Ascending aorta (tissue), 2 donors: ENCODE measurements around the gene NTN5. TPM values are rescaled to one million over a fixed set of nuclear protein-coding genes. Genes with fewer than 3 reads are reported as not detected.
"Not testable (repeated sequence)": the region's sequence is repeated elsewhere in the genome, so short reads cannot be mapped to it uniquely, and the experiment has no call there.

Experiments
- DNase-seq, 2 donors: peaks; one replicate each; pipeline ENCODE4 v3.0.0-alpha.2; 2019; ENCODE audit warnings: low spot score in 2 of 2
- H3K27ac ChIP-seq, 2 donors: fragments of 200-600 bp; sonication (generic); one replicate each; pipeline ENCODE4 v1.5.1; 2016 to 2017; ENCODE audit warnings: mild to moderate bottlenecking in 1 of 2
- H3K27me3 ChIP-seq: fragments of 200-600 bp; sonication (generic); one replicate; pipeline ENCODE4 v1.5.1; 2017
- H3K36me3 ChIP-seq, 2 donors: fragments of 200-600 bp; sonication (generic); one replicate each; pipeline ENCODE4 v1.5.1; 2016
- H3K4me1 ChIP-seq, 2 donors: fragments of 200-600 bp; sonication (generic); one replicate each; pipeline ENCODE4 v1.5.1; 2016 to 2017; ENCODE audit warnings: mild to moderate bottlenecking in 1 of 2
- H3K4me3 ChIP-seq, 2 donors: fragments of 200-600 bp; sonication (generic); one replicate each; pipeline ENCODE4 v1.5.1; 2016 to 2017; ENCODE audit warnings: mild to moderate bottlenecking in 1 of 2
- H3K9me3 ChIP-seq, 2 donors: fragments of 200-600 bp; sonication (generic); one replicate each; pipeline ENCODE4 v1.5.1; 2016
- intact Hi-C: fragments of 100-400 bp; cut with DNase I; formaldehyde crosslinking; loops from one replicate; pipeline ENCODE4 v1.15.1; 2023
- total RNA-seq: library from RNA; depleted of rRNA; stranded (reverse); fragments of >200 nt; gene quantifications from one replicate; pipeline ENCODE4 v1.1.0, GENCODE V29; 2016
- TF ChIP-seq, protein P1 (sequence below), 3 experiments: fragments of 200-600 bp in 2 of 3; fragments of 450-650 bp in 1 of 3; sonication (generic) in 2 of 3; IDR thresholded peaks; one replicate each; pipeline ENCODE4 v1.5.1; 2016 to 2019; ENCODE audit warnings: antibody characterized with exemption in 3 of 3, mild to moderate bottlenecking in 1 of 3, moderate library complexity in 1 of 3

Gene NTN5
- total RNA-seq, 1 donor from 2014 or later, result not detected

- Histone ChIP-seq H3K27ac (no peak overlapping the region), H3K9me3 (no peaks in the 10 kb centered on the region), H3K36me3 (no peaks in the 10 kb centered on the region), H3K4me3 (no peak overlapping the region), H3K4me1 (no peaks in the 10 kb centered on the region), H3K27me3 (no peaks in the 10 kb centered on the region)
- intact Hi-C loops, result no loop called here
- TF ChIP-seq, protein P1, sequence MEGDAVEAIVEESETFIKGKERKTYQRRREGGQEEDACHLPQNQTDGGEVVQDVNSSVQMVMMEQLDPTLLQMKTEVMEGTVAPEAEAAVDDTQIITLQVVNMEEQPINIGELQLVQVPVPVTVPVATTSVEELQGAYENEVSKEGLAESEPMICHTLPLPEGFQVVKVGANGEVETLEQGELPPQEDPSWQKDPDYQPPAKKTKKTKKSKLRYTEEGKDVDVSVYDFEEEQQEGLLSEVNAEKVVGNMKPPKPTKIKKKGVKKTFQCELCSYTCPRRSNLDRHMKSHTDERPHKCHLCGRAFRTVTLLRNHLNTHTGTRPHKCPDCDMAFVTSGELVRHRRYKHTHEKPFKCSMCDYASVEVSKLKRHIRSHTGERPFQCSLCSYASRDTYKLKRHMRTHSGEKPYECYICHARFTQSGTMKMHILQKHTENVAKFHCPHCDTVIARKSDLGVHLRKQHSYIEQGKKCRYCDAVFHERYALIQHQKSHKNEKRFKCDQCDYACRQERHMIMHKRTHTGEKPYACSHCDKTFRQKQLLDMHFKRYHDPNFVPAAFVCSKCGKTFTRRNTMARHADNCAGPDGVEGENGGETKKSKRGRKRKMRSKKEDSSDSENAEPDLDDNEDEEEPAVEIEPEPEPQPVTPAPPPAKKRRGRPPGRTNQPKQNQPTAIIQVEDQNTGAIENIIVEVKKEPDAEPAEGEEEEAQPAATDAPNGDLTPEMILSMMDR (IDR thresholded peaks at IDR 0.05), result no peak
- no peak for DNase-seq
These were observed 16.6 kb upstream of the NTN5 start for GRCh38 chr19:48689449-48689848.

DNA sequence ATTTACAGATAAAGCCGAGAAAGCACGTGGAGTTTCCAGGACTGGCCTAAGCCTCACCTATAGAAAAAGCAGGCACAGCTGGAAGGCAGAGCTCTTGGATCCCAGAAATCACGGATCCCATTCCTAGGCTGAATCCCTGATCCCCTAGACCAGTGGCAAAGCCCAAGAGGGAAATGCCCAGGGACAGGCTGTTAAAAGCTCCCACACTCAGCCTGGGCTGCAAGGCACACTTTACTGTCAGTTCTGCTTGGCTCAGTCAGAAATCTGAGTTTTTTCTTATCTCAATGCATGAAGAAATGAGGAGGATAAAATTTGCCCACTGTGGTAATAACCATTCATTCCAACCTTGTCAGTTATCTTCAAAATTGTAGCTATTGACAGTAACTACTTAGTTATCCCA, 15.0 kb upstream of the NTN5 start:
- Histone ChIP-seq H3K27me3 (no peaks in the 10 kb centered on the region), H3K4me1 (no peaks in the 10 kb centered on the region), H3K4me3 (no peak overlapping the region), H3K9me3 (no peaks in the 10 kb centered on the region), H3K36me3 (no peaks in the 10 kb centered on the region), H3K27ac (no peak overlapping the region)
- no peak for DNase-seq
- intact Hi-C loops, result no loop called here
- TF ChIP-seq, protein P1 (IDR thresholded peaks at IDR 0.05), result no peak

DNA sequence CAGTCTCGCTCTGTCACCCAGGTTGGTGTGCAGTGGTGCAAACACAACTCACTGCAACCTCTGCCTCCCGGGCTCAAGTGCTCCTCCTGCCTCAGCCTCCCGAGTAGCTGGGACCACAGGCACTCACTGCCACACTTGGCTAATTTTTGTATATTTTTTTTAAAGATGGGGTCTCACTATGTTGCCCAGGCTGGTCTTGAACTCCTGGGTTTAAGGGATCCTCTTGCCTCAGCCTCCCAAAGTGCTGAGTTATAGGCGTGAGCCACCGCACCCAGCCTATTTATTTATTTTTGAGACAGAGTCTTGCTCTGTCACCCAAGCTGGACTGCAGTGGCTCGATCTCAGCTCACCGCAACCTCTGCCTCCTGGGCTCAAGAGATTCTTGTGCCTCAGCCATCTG, 13.8 kb upstream of the NTN5 start:
- DNase-seq, H3K36me3 ChIP-seq, intact Hi-C loops, H3K4me1 ChIP-seq, H3K9me3 ChIP-seq, H3K27me3 ChIP-seq, H3K4me3 ChIP-seq, H3K27ac ChIP-seq: not testable (repeated sequence)

GRCh38 chr19:48686088-48686487, 13.3 kb upstream of the NTN5 start:
- no peaks in the 10 kb centered on the region for H3K4me1 ChIP-seq
- no peak overlapping the region for H3K4me3 ChIP-seq
- TF ChIP-seq, protein P1 (IDR thresholded peaks at IDR 0.05), result no peak
- no peak overlapping the region for H3K27ac ChIP-seq
- no peaks in the 10 kb centered on the region for H3K27me3 ChIP-seq
- no peak for DNase-seq
- H3K9me3 ChIP-seq, result no peaks in the 10 kb centered on the region
- intact Hi-C loops, result no loop called here
- H3K36me3 ChIP-seq, result no peaks in the 10 kb centered on the region

DNA sequence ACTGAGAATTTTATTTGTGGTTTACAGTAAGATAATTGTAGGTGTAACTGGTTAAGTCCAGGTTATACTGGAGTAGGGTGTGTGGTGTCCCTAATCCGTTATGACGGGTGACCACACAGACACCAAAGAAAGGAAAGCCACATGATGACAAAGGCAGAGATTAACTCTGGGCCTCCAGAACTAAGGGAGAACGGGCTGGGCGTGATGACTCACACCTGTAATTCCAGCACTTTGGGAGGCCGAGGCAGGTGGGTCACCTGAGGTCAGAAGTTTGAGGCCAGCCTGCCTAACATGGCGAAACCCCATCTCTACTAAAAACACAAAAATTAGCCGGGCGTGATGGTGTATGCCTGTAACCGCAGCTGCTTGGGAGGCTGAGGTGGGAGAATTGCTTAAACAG, 12.8 kb upstream of the NTN5 start:
- Histone ChIP-seq H3K4me3 (no peak overlapping the region), H3K9me3 (no peaks in the 10 kb centered on the region), H3K27me3 (no peaks in the 10 kb centered on the region), H3K4me1 (no peaks in the 10 kb centered on the region), H3K36me3 (no peaks in the 10 kb centered on the region), H3K27ac (no peak overlapping the region)
- TF ChIP-seq, protein P1 (IDR thresholded peaks at IDR 0.05), result no peak
- intact Hi-C loops, result no loop called here
- DNase-seq, result no peak

DNA sequence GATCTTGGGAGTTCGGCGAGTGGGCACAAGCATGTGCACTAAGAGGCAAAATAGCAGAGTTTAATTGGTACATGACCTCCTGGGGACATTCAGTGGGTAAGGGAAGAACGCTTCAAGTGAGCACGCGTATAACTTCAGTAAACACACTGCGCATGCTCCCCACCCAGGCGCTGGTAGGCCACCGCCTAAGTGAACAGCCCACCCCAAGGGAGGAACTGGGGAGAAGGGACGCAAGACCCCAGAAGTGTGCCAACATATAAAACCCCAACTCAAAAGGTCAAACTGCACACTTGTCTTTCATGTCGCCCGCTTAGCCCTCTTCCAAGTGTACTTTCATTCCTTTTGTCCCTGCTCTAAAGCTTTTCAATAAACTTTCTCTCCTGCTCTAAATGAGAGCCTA, 10.5 kb upstream of the NTN5 start:
- TF ChIP-seq, protein P1 (IDR thresholded peaks at IDR 0.05), result no peak
- no peak for DNase-seq
- H3K9me3 ChIP-seq, result no peaks in the 10 kb centered on the region
- intact Hi-C loops, result no loop called here
- H3K27me3 ChIP-seq, result no peaks in the 10 kb centered on the region
- no peak overlapping the region for H3K27ac ChIP-seq
- H3K4me1 ChIP-seq, result no peaks in the 10 kb centered on the region
- no peaks in the 10 kb centered on the region for H3K36me3 ChIP-seq
- no peak overlapping the region for H3K4me3 ChIP-seq
